Activated T-helper 1 cell treated with anti-CD3 and anti-CD28 coated beads, Interleukin-12 subunit alpha, Interleukin-12 subunit beta, Interleukin-2, Interleukin-4 antibody, amounts not matched to agents 30 ng/mL and 10 ng/mL and 1 ng/mL, durations not matched to agents 14 hours and 24 hours and 36 hours (primary cell): ENCODE results near the gene TTC14. TPM values are rescaled to one million over a fixed set of nuclear protein-coding genes. Genes with fewer than 3 reads are reported as not detected.

Experiments
- DNase-seq: peaks from one replicate; pipeline ENCODE4 v3.0.0; 2021; ENCODE audit warnings: low spot score
- H3K27ac Mint-ChIP-seq: one replicate; pipeline ENCODE4 v1.8.0; 2021; ENCODE audit warnings: mild to moderate bottlenecking, mixed read lengths
- H3K27me3 Mint-ChIP-seq: one replicate; pipeline ENCODE4 v1.8.0; 2022; ENCODE audit warnings: mild to moderate bottlenecking, moderate library complexity, mixed read lengths; ENCODE audit not compliant: insufficient read depth
- H3K36me3 Mint-ChIP-seq: one replicate; pipeline ENCODE4 v1.8.0; 2021; ENCODE audit warnings: low read depth, mixed read lengths
- H3K4me1 Mint-ChIP-seq: one replicate; pipeline ENCODE4 v1.8.0; 2021; ENCODE audit warnings: low read depth, mixed read lengths
- H3K4me3 Mint-ChIP-seq: one replicate; pipeline ENCODE4 v1.8.0; 2021; ENCODE audit warnings: mild to moderate bottlenecking, moderate library complexity, mixed read lengths
- H3K9me3 Mint-ChIP-seq: one replicate; pipeline ENCODE4 v1.8.0; 2021; ENCODE audit warnings: mixed read lengths
- intact Hi-C: fragments of 100-400 bp; cut with micrococcal nuclease; formaldehyde crosslinking; loops from one replicate; pipeline ENCODE4 v1.15.1; 2024
- total RNA-seq: library from RNA; stranded (reverse); gene quantifications from 2 replicates; pipeline ENCODE4 v1.2.3, GENCODE V29; 2022

Gene TTC14
- total RNA-seq, 1 donor from 2014 or later = 50.0 TPM

DNA sequence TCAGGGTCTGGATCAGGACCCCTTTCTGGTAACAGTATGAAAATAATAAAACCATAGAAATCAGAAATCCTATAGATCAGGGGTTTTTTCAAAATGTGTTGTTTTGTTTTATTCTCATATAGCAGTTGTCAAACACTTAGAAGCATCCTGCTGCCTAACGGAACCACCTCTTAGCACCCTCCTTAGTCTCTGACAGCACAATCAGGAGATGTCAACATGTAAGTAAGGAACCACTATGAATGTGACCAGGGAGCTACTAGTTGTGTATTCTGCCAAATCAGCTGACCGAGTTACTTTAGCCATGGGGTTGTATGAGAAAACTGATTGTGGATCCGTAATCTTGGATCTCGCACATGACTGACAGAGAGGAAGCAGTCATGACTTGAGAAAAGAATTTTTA is 55.1 kb downstream of the TTC14 start:
- H3K27me3 Mint-ChIP-seq = peaks cover 4% of the 10 kb centered on the region
- H3K9me3 Mint-ChIP-seq = no peaks in the 10 kb centered on the region
- DNase-seq = no peak

More for the DNA sequence above, 55.1 kb downstream of the TTC14 start:
- H3K4me3 Mint-ChIP-seq = no peak overlapping the region
- no peak overlapping the region for H3K27ac Mint-ChIP-seq
- H3K4me1 Mint-ChIP-seq = no peaks in the 10 kb centered on the region
- no peaks in the 10 kb centered on the region for H3K36me3 Mint-ChIP-seq
- intact Hi-C loops = no loop called here

Other genes starting within 250 kb of the TTC14 start
- not detected in 2 replicates for gene CCDC39, start 77.3 kb downstream of the TTC14 start, total RNA-seq